ENCODE data around the gene NOS1AP. TPM values are rescaled to one million over a fixed set of nuclear protein-coding genes. Genes with fewer than 3 reads are reported as not detected.

NOS1AP gene
- total RNA-seq, 1 donor from 2014 or later = 4.9 TPM

- H3K9me3 ChIP-seq = no peaks in the 10 kb centered on the region
- DNase-seq = no peak
- TF ChIP-seq, protein P1, sequence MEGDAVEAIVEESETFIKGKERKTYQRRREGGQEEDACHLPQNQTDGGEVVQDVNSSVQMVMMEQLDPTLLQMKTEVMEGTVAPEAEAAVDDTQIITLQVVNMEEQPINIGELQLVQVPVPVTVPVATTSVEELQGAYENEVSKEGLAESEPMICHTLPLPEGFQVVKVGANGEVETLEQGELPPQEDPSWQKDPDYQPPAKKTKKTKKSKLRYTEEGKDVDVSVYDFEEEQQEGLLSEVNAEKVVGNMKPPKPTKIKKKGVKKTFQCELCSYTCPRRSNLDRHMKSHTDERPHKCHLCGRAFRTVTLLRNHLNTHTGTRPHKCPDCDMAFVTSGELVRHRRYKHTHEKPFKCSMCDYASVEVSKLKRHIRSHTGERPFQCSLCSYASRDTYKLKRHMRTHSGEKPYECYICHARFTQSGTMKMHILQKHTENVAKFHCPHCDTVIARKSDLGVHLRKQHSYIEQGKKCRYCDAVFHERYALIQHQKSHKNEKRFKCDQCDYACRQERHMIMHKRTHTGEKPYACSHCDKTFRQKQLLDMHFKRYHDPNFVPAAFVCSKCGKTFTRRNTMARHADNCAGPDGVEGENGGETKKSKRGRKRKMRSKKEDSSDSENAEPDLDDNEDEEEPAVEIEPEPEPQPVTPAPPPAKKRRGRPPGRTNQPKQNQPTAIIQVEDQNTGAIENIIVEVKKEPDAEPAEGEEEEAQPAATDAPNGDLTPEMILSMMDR (IDR thresholded peaks at IDR 0.05) = no peak
- peaks cover 10% of the 10 kb centered on the region for H3K4me1 ChIP-seq
- H3K4me3 ChIP-seq = no peak overlapping the region
- no peaks in the 10 kb centered on the region for H3K27me3 ChIP-seq
- no peaks in the 10 kb centered on the region for H3K36me3 ChIP-seq
- H3K27ac ChIP-seq = no peak overlapping the region
- intact Hi-C loops (cut with DNase I) = loop anchor here (10.0 kb wide), 1 partner anchor 329 kb away; no protein-coding TSS in a partner anchor
- no peak for ATAC-seq
Measured at GRCh38 chr1:162383516-162383915, 314.0 kb downstream of the NOS1AP start.

DNA sequence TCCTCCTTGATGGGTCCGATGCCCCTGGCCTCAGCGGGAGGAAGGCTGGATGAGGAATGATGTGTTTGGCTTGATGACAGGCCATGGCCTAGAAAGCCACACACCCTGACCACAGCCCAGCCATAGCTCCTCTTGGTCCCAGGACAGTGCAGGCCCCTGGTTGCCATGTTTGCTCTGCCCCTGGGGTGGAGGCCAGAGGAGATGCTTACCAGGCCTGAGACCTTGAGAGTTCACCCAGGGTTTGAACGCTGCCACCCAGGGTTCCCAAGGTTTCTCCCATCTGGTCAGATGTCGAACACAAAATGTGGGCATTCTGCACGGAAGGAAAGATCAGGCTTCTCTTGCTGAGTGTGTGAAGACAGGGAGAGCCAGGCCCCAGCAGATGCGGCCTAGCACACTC, 314.6 kb downstream of the NOS1AP start:
- Histone ChIP-seq H3K27me3 (no peaks in the 10 kb centered on the region), H3K36me3 (no peaks in the 10 kb centered on the region), H3K4me1 (peaks cover 10% of the 10 kb centered on the region), H3K4me3 (no peak overlapping the region), H3K27ac (no peak overlapping the region), H3K9me3 (no peaks in the 10 kb centered on the region)
- TF ChIP-seq, protein P1 (IDR thresholded peaks at IDR 0.05) = no peak
- no peak for DNase-seq
- intact Hi-C loops (cut with DNase I) = loop anchor here (10.0 kb wide), 1 partner anchor 329 kb away; no protein-coding TSS in a partner anchor
- no peak for ATAC-seq

DNA sequence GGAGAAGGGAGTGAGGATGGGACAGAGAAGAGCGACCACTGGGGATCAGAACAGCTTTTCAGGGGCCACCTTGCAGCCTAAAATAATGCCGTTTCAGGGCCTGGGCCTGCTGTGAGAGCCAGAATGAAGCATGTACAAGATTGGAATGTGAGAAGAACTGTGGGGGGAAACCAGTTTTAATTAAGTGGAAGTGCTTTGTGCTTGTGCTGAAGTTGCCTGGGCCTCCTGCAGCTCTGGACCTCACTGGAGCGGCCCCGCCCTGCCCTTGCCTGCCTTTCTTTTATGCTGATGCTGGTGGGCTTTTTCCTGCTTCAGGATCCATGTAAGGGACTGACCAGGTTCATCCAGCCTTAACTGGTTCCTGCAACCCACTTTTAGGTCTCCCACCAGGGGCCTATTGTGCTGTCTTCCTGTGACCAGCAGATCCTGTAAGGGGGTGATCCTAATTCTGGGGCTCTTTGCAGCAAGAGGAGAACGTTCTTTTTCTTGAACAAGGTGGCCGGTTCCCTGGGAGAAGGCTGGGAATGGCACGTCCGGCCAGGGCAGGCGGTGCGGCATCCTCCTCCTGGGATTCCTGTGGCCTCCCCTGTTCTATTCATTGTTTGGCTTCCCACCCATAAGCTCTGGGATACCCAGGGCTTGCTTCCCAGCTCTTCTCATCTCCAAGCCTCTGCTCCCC, 315.2 kb downstream of the NOS1AP start:
- intact Hi-C loops (cut with DNase I) = loop anchor here (10.0 kb wide), 1 partner anchor 330 kb away; no protein-coding TSS in a partner anchor
- DNase-seq = no peak
- TF ChIP-seq, protein P1 (IDR thresholded peaks at IDR 0.05) = no peak
- no peaks in the 10 kb centered on the region for H3K27me3 ChIP-seq
- H3K27ac ChIP-seq = no peak overlapping the region
- no peaks in the 10 kb centered on the region for H3K9me3 ChIP-seq
- H3K4me3 ChIP-seq = no peak overlapping the region
- peaks cover 10% of the 10 kb centered on the region for H3K4me1 ChIP-seq
- no peak for ATAC-seq
- H3K36me3 ChIP-seq = no peaks in the 10 kb centered on the region

GRCh38 chr1:162385280-162385623, 315.8 kb downstream of the NOS1AP start:
- H3K4me3 ChIP-seq = no peak overlapping the region
- no peak overlapping the region for H3K27ac ChIP-seq
- ATAC-seq (no peak), DNase-seq (no peak)
- H3K4me1 ChIP-seq = peaks cover 10% of the 10 kb centered on the region
- no peaks in the 10 kb centered on the region for H3K36me3 ChIP-seq
- TF ChIP-seq, protein P1 (IDR thresholded peaks at IDR 0.05) = no peak
- H3K27me3 ChIP-seq = no peaks in the 10 kb centered on the region
- no peaks in the 10 kb centered on the region for H3K9me3 ChIP-seq
- intact Hi-C loops (cut with DNase I) = loop anchor here (10.0 kb wide), 1 partner anchor 330 kb away; no protein-coding TSS in a partner anchor

DNA sequence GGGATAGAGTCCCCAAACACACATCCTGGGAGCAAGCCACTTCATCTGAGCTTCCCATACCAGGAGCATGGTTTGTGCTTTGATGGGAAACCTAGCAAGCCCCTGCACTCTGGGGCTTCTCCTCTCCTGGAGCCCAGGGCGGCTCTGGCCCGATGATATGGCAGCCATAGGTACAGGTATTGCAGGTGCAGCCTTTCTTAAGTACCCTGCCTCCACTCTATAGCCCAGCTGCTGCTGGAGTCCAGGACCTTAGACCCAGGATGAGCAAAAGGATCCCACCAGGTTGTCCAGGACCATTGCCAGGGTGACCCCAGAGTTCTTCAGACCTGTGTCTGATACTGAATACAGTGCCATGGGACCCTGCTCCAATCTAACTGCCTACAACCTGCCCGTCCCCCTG, 316.2 kb downstream of the NOS1AP start:
- TF ChIP-seq, protein P1 (IDR thresholded peaks at IDR 0.05) = no peak
- Histone ChIP-seq H3K27ac (no peak overlapping the region), H3K36me3 (no peaks in the 10 kb centered on the region), H3K27me3 (no peaks in the 10 kb centered on the region), H3K9me3 (no peaks in the 10 kb centered on the region), H3K4me3 (no peak overlapping the region), H3K4me1 (peaks cover 6% of the 10 kb centered on the region)
- no peak for DNase-seq
- intact Hi-C loops (cut with DNase I) = loop anchor here (10.0 kb wide), 1 partner anchor 331 kb away; no protein-coding TSS in a partner anchor
- no peak for ATAC-seq

Data from upper lobe of right lung (tissue), 1 donor.